ENCODE data around the gene FRMD4A. TPM values are rescaled to one million over a fixed set of nuclear protein-coding genes. Genes with fewer than 3 reads are reported as not detected.
"Not testable (repeated sequence)": the region's sequence is repeated elsewhere in the genome, so short reads cannot be mapped to it uniquely, and the experiment has no call there.

Gene FRMD4A
- total RNA-seq, 4 donors from 2014 or later: 4.0 to 12.7 (median 5.6) TPM

GRCh38 chr10:13770760-13771493 lies 559.8 kb downstream of the FRMD4A start:
- Histone ChIP-seq H3K27me3 (no peaks in the 10 kb centered on the region), H3K4me3 (no peak overlapping the region), H3K4me1 (peaks cover 0 to 2% (median 0%) of the 10 kb centered on the region in 4 donors), H3K36me3 (no peaks in the 10 kb centered on the region), H3K27ac (no peak overlapping the region), H3K9me3 (no peaks in the 10 kb centered on the region)
- WGBS, 2 donors (ENCODE audit: low coverage in 1 of 2): 92 to 100% methylated on average over 1 to 4 of the region's 4 CpGs
- in situ Hi-C loops (cut with MboI; ENCODE audit: low pct_ligation_motif_present in 1 of 4, low pct_unique_long_range_greater_than_20kb in 1 of 4, low sequenced_read_pairs in 3 of 4): loop anchor here in 1 of 4 donors (10.0 kb wide), 1 partner anchor 106 kb away; no protein-coding TSS in a partner anchor
- no peak for TF ChIP-seq CTCF (IDR thresholded peaks at IDR 0.05)
- no peak for TF ChIP-seq EP300 (IDR thresholded peaks at IDR 0.05; ENCODE audit: low read depth)
- no peak for TF ChIP-seq POLR2A (IDR thresholded peaks at IDR 0.05)
- no peak for TF ChIP-seq POLR2AphosphoS5 (IDR thresholded peaks at IDR 0.05)
- intact Hi-C loops (cut with DNase I; ENCODE audit: low total_unique reads): no loop called here
- no peak for DNase-seq

GRCh38 chr10:13769946-13770345 lies 560.8 kb downstream of the FRMD4A start:
- DNase-seq: no peak
- intact Hi-C loops (cut with DNase I; ENCODE audit: low total_unique reads): no loop called here
- 77 to 82% methylated on average over 10 of the region's 10 CpGs for WGBS, 2 donors (ENCODE audit: low coverage in 1 of 2)
- Histone ChIP-seq H3K4me3 (no peak overlapping the region), H3K36me3 (no peaks in the 10 kb centered on the region), H3K9me3 (no peaks in the 10 kb centered on the region), H3K4me1 (peaks cover 0 to 9% (median 0%) of the 10 kb centered on the region in 4 donors), H3K27me3 (no peaks in the 10 kb centered on the region), H3K27ac (no peak overlapping the region)
- in situ Hi-C loops (cut with MboI; ENCODE audit: low pct_ligation_motif_present in 1 of 4, low pct_unique_long_range_greater_than_20kb in 1 of 4, low sequenced_read_pairs in 3 of 4): loop anchor here in 1 of 4 donors (10.0 kb wide), 1 partner anchor 105 kb away; no protein-coding TSS in a partner anchor
- no peak for TF ChIP-seq POLR2AphosphoS5 (IDR thresholded peaks at IDR 0.05)
- TF ChIP-seq EP300 (IDR thresholded peaks at IDR 0.05; ENCODE audit: low read depth): no peak
- no peak for TF ChIP-seq POLR2A (IDR thresholded peaks at IDR 0.05)
- no peak for TF ChIP-seq CTCF (IDR thresholded peaks at IDR 0.05)

GRCh38 chr10:13767676-13768178 lies 563.0 kb downstream of the FRMD4A start:
- Histone ChIP-seq H3K36me3 (no peaks in the 10 kb centered on the region), H3K9me3 (no peaks in the 10 kb centered on the region), H3K27ac (no peak overlapping the region), H3K4me1 (peaks cover 0 to 9% (median 0%) of the 10 kb centered on the region in 4 donors), H3K27me3 (no peaks in the 10 kb centered on the region), H3K4me3 (no peak overlapping the region)
- TF ChIP-seq POLR2A (IDR thresholded peaks at IDR 0.05) (no peak), POLR2AphosphoS5 (IDR thresholded peaks at IDR 0.05) (no peak)
- WGBS, 2 donors (ENCODE audit: low coverage in 1 of 2): 56% methylated on average over 13 of the region's 13 CpGs; no CpG with 5 or more reads in 1 of the 2 donors
- in situ Hi-C loops (cut with MboI; ENCODE audit: low pct_ligation_motif_present in 1 of 4, low pct_unique_long_range_greater_than_20kb in 1 of 4, low sequenced_read_pairs in 3 of 4) (no loop called here), intact Hi-C loops (cut with DNase I; ENCODE audit: low total_unique reads) (no loop called here)
- DNase-seq: no peak

- DNase-seq; intact Hi-C loops (cut with DNase I; ENCODE audit: low total_unique reads); H3K4me1 ChIP-seq; H3K9me3 ChIP-seq; H3K27ac ChIP-seq; H3K27me3 ChIP-seq; H3K4me3 ChIP-seq; H3K36me3 ChIP-seq; in situ Hi-C loops (cut with MboI; ENCODE audit: low pct_ligation_motif_present in 1 of 4, low pct_unique_long_range_greater_than_20kb in 1 of 4, low sequenced_read_pairs in 3 of 4): not testable (repeated sequence)
- WGBS, 2 donors (ENCODE audit: low coverage in 1 of 2): 86 to 94% methylated on average over 2 to 5 of the region's 5 CpGs
Measured at GRCh38 chr10:13767148-13767547, 563.6 kb downstream of the FRMD4A start.

GRCh38 chr10:13765641-13766341 lies 564.9 kb downstream of the FRMD4A start:
- no peaks in the 10 kb centered on the region for H3K36me3 ChIP-seq
- H3K27me3 ChIP-seq: no peaks in the 10 kb centered on the region
- intact Hi-C loops (cut with DNase I; ENCODE audit: low total_unique reads) (no loop called here), in situ Hi-C loops (cut with MboI; ENCODE audit: low pct_ligation_motif_present in 1 of 4, low pct_unique_long_range_greater_than_20kb in 1 of 4, low sequenced_read_pairs in 3 of 4) (no loop called here)
- peaks cover 0 to 9% (median 0%) of the 10 kb centered on the region in 4 donors for H3K4me1 ChIP-seq
- H3K4me3 ChIP-seq: peak overlapping the region in 1 of 4 donors; percentile 12
- peak; percentile 20 for DNase-seq
- H3K9me3 ChIP-seq: no peaks in the 10 kb centered on the region
- H3K27ac ChIP-seq: peak overlapping the region; percentile 9 to 66 (median 54)
- WGBS, 2 donors (ENCODE audit: low coverage in 1 of 2): 52 to 61% methylated on average over 8 to 19 of the region's 19 CpGs
- no peak for TF ChIP-seq CTCF (IDR thresholded peaks at IDR 0.05)
- TF ChIP-seq EP300 (IDR thresholded peaks at IDR 0.05; ENCODE audit: low read depth): no peak
- no peak for TF ChIP-seq POLR2A (IDR thresholded peaks at IDR 0.05)
- no peak for TF ChIP-seq POLR2AphosphoS5 (IDR thresholded peaks at IDR 0.05)
